ENCODE measurements around the gene TMTC4.
"Not testable (repeated sequence)": the region's sequence is repeated elsewhere in the genome, so short reads cannot be mapped to it uniquely, and the experiment has no call there.

The TMTC4 gene

GRCh38 chr13:100619940-100620339 lies 54.7 kb downstream of the TMTC4 start:
- FAIRE-seq = no peak

DNA sequence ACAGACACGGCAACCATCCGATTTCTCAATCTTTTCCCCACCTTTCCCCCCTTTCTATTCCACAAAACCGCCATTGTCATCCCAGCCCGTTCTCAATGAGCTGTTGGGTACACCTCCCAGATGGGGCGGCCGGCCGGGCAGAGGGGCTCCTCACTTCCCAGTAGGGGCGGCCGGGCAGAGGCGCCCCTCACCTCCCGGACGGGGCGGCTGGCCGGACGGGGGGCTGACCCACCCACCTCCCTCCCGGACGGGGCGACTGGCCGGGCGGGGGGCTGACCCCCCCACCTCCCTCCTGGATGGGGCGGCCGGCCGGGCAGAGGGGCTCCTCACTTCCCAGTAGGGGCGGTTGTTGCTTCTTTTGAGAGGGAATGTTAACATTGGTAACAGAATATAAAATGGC lies 55.7 kb downstream of the TMTC4 start:
- FAIRE-seq = not testable (repeated sequence)

GRCh38 chr13:100613031-100613430 lies 61.6 kb downstream of the TMTC4 start:
- no peak for FAIRE-seq

GRCh38 chr13:100611678-100612492 lies 62.7 kb downstream of the TMTC4 start:
- FAIRE-seq = no peak

DNA sequence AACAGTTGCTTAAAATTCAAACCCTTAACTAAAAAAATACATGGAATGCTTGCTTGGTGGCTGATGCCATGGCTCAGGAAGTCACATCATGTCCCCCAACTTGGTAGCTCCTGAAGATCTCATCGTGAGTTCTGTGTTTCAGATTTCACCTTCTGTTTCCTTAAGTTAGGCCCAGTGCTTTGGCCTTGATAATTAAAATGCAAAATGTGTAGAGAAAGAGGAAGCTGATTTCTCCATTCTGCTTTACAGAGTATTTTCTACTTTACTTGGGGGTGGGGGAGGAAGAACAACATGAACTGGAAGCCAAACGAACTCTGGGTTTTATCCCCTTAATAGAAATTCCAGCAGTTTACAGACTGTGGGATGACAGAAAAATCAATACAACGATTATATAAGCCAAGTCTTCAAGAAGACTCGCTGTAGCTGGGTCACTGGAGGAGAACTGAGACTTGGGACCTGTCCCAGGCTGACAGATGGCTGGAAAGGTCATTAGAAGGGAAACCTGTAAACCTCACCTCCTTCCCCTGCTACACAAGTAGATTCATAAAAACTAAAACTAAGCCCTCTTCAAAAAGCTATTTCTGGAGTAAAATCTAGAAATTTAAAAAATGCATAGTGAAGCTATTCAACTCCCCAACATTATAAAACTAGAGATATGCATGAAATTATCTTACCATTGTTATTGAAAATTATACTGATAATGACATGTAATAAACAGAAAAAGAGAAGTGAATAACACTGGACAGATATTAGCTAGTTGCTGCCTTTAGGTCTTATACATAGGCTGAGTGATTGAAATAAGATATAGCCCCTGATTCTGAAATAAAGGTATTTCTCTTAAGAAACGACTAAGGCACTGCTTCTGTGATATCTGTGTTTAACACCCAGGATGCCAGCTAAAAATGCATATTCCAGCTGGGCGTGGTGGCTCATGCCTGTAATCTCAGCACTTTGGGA lies 63.9 kb downstream of the TMTC4 start:
- FAIRE-seq = no peak

- no peak for FAIRE-seq
Measured at GRCh38 chr13:100608906-100609305, 65.7 kb downstream of the TMTC4 start.

DNA sequence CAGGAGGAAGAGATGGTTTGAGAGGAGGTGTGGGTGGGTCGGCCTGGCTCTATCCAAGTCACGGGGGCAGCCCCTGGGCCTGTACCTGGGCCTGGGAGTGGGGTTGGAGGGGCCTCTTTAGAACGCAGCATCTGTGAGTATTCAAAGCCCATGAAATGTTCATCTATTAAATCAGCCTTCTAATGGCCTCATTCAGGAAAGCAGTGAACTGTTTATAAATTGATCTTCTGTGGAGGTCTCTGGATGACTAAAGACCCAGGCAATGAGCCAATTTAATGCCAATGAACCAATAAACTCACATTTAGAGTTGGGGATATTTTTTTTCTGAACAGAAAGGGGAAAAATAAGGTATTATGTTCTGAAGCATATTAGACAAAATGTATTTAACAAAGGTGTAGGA lies 66.1 kb downstream of the TMTC4 start:
- FAIRE-seq = no peak

GRCh38 chr13:100604918-100605710 lies 69.5 kb downstream of the TMTC4 start:
- FAIRE-seq = no peak

DNA sequence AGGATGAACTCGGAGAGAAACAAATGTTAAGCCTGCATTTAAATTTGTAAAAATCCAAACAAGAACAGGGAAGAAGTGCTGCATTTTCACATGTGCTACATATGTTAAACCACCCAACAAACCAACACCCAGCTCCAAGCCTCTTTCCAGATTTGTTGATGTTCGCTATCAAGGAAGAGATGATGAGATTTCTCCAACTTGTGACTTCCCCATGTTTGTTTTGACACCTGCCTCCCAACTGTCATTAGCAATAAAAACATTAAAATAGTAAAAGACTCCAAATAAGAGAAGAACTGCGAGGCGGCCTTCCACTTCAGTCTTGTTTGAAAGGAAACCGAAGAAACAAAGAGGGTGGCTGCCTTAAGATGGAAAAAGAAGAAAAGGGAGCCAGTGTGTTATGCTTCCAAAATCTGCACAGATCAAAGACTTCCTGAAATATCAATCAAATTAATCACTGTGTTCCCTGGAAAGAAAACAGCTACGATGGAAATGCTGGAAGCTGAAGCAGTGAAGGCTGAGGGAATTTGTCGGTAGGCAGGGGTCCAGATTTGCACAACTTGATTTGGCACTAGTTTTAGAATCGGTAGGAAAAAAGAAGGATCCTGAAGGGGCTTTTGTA lies 72.0 kb downstream of the TMTC4 start:
- no peak for FAIRE-seq

GRCh38 chr13:100601716-100602115 lies 72.9 kb downstream of the TMTC4 start:
- no peak for FAIRE-seq

- no peak for FAIRE-seq
Measured at GRCh38 chr13:100600915-100601314, 73.7 kb downstream of the TMTC4 start.

DNA sequence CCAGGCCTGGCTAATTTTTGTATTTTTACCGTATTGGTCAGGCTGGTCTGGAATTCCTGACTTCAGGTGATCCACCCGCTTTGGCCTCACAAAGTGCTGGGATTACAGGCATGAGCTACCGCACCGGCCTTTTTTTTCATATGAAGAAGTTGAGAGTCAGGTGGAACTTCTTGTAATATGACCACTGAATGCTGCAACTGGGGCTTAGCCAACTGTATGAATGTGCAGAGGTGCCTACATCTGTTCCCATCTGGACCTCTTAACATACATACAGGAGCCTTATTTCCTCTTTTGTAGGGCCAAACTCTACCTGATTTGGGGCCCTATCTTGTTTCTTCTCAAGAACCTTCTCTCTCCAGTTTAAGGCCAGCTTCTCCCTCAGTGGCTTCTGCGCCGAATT lies 74.1 kb downstream of the TMTC4 start:
- no peak for FAIRE-seq

DNA sequence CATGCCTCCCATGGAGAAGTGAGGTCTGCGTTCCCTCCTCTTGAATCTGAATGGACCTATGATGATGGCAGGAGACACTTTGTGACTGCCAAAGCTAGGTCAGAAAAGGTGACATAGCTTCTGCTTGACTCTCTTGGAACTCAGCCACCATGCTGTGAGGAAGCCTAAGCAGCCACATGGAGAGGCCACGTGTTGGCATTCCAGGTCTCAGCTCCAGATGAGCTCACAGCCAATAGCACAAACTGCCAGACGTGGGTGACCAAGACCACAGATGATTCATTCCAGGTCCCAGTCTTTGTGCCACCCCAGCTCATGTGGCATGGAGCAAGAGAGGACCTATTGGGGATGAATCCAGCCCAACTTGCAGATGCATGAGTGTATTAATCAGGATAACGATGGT lies 77.3 kb downstream of the TMTC4 start:
- FAIRE-seq = no peak

GRCh38 chr13:100596516-100596915 lies 78.1 kb downstream of the TMTC4 start:
- no peak for FAIRE-seq

- no peak for FAIRE-seq
Measured at GRCh38 chr13:100594731-100595130, 79.9 kb downstream of the TMTC4 start.

- no peak for FAIRE-seq
Measured at GRCh38 chr13:100594255-100594654, 80.3 kb downstream of the TMTC4 start.

DNA sequence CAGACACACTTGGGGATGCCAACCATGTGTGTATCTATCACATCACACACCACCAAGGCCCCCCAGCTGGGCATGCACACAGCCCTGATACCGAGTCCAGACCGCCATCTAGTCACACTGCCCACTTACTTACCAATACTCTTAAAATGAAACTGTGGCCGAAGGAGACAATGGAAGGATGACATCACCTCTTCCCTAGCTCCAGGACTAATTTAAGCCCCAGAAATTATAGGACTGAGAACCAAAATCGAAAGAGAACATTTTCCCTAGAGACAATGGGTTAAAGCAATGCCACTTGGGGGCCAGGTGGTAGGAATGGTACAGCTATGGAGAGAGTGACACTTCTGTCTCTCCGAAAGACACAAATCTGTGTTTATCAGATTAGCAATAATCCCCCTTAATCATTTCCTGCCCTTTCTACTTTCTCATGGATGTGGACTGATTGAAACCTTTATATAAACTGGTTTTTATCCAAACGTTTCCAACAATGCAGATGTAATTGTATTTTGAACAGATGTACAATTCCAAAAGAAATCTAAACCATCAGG lies 85.3 kb downstream of the TMTC4 start:
- FAIRE-seq = no peak

- FAIRE-seq = no peak
Measured at GRCh38 chr13:100588331-100589177, 86.0 kb downstream of the TMTC4 start, which contains the start of gene GGACT. Gene GGACT, minus strand, starts transcription at chr13:100588789. Its CDS starts 56,198 bp downstream, at chr13:100532591.

GRCh38 chr13:100584896-100585295 lies 89.7 kb downstream of the TMTC4 start:
- FAIRE-seq = no peak

- no peak for FAIRE-seq
Measured at GRCh38 chr13:100581504-100581903, 93.1 kb downstream of the TMTC4 start.

DNA sequence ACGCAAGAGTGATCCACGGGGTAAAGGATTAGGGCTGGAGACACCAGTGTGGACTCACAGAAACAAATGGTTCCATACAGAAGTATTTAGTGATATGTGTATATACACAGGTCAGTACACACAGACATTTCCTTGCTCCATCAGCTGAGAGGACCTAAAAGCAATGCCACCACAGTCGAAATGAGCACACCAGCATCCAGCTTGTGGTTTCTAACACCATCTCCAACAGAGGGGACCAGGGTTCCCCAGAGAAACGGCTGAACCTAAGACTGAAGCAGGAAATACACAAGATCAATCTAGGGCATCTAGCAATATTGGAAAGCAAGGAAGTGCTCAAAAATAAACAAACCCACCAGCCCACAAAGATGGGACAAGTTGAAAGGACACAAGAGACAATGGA lies 93.6 kb downstream of the TMTC4 start:
- no peak for FAIRE-seq

All from endometrium (tissue), 2 donors.